HL-60 (cell line): ENCODE results near the gene ENOX1.

Experiments used
- GABPA ChIP-seq: IDR thresholded peaks from 2 replicates; pipeline ENCODE4 v1.6.1; 2012; ENCODE audit warnings: low read depth
- POLR2AphosphoS5 ChIP-seq: IDR thresholded peaks from 2 replicates; pipeline ENCODE4 v1.6.1; 2012; ENCODE audit warnings: low read depth
- TF ChIP-seq, protein P1 (sequence below): IDR thresholded peaks from one replicate; pipeline ENCODE4 v1.5.1; 2011; ENCODE audit warnings: low read length, control low read depth, inconsistent platforms; ENCODE audit not compliant: insufficient read depth
- TF ChIP-seq, protein P2 (sequence below): IDR thresholded peaks from 2 replicates; pipeline ENCODE4 v1.6.1; 2012; ENCODE audit warnings: low read depth; ENCODE audit not compliant: insufficient replicate concordance

DNA sequence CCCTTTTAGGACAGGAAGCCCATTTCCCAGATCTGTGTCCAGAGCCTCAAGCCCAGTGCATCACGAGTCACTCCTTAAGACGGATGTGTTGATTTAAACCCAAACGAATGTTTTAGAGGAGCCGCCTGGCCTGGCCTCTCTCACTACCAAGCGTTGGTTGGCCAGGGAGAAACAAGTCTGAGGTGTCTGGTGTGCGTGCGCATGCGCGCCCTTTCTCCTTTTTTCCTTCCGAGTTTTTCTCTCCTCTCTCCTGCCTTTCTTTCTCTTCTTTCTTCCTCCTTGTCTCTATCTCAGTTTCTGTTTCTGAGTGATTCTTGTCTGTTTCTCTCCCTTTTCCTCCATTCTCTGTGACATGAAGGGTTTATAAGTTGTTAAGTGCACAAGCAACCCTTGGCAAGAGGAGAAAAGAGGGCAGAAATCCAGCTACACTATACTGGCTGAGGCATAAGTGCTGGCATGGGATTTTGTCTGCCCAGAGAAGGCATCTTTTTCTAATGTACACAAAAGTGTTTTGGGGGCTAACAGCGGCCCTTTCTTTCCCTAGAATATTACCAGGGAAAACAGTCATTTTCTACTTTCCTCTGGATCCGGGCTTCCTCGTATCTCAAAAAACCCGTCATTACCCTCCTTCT lies 592.9 kb downstream of the ENOX1 start:
- TF ChIP-seq, protein P1, sequence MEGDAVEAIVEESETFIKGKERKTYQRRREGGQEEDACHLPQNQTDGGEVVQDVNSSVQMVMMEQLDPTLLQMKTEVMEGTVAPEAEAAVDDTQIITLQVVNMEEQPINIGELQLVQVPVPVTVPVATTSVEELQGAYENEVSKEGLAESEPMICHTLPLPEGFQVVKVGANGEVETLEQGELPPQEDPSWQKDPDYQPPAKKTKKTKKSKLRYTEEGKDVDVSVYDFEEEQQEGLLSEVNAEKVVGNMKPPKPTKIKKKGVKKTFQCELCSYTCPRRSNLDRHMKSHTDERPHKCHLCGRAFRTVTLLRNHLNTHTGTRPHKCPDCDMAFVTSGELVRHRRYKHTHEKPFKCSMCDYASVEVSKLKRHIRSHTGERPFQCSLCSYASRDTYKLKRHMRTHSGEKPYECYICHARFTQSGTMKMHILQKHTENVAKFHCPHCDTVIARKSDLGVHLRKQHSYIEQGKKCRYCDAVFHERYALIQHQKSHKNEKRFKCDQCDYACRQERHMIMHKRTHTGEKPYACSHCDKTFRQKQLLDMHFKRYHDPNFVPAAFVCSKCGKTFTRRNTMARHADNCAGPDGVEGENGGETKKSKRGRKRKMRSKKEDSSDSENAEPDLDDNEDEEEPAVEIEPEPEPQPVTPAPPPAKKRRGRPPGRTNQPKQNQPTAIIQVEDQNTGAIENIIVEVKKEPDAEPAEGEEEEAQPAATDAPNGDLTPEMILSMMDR = no peak
- no peak for TF ChIP-seq POLR2AphosphoS5
- TF ChIP-seq, protein P2, sequence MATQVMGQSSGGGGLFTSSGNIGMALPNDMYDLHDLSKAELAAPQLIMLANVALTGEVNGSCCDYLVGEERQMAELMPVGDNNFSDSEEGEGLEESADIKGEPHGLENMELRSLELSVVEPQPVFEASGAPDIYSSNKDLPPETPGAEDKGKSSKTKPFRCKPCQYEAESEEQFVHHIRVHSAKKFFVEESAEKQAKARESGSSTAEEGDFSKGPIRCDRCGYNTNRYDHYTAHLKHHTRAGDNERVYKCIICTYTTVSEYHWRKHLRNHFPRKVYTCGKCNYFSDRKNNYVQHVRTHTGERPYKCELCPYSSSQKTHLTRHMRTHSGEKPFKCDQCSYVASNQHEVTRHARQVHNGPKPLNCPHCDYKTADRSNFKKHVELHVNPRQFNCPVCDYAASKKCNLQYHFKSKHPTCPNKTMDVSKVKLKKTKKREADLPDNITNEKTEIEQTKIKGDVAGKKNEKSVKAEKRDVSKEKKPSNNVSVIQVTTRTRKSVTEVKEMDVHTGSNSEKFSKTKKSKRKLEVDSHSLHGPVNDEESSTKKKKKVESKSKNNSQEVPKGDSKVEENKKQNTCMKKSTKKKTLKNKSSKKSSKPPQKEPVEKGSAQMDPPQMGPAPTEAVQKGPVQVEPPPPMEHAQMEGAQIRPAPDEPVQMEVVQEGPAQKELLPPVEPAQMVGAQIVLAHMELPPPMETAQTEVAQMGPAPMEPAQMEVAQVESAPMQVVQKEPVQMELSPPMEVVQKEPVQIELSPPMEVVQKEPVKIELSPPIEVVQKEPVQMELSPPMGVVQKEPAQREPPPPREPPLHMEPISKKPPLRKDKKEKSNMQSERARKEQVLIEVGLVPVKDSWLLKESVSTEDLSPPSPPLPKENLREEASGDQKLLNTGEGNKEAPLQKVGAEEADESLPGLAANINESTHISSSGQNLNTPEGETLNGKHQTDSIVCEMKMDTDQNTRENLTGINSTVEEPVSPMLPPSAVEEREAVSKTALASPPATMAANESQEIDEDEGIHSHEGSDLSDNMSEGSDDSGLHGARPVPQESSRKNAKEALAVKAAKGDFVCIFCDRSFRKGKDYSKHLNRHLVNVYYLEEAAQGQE = no peak
- no peak for TF ChIP-seq GABPA
